Ascending aorta (tissue), 2 donors: Measurements from ENCODE around the gene UIMC1. TPM values are rescaled to one million over a fixed set of nuclear protein-coding genes. Genes with fewer than 3 reads are reported as not detected.

ENCODE experiments used
- DNase-seq, 2 donors: peaks; one replicate each; pipeline ENCODE4 v3.0.0-alpha.2; 2019; ENCODE audit warnings: low spot score in 2 of 2
- H3K27ac ChIP-seq, 2 donors: fragments of 200-600 bp; sonication (generic); one replicate each; pipeline ENCODE4 v1.5.1; 2016 to 2017; ENCODE audit warnings: mild to moderate bottlenecking in 1 of 2
- H3K27me3 ChIP-seq: fragments of 200-600 bp; sonication (generic); one replicate; pipeline ENCODE4 v1.5.1; 2017
- H3K36me3 ChIP-seq, 2 donors: fragments of 200-600 bp; sonication (generic); one replicate each; pipeline ENCODE4 v1.5.1; 2016
- H3K4me1 ChIP-seq, 2 donors: fragments of 200-600 bp; sonication (generic); one replicate each; pipeline ENCODE4 v1.5.1; 2016 to 2017; ENCODE audit warnings: mild to moderate bottlenecking in 1 of 2
- H3K4me3 ChIP-seq, 2 donors: fragments of 200-600 bp; sonication (generic); one replicate each; pipeline ENCODE4 v1.5.1; 2016 to 2017; ENCODE audit warnings: mild to moderate bottlenecking in 1 of 2
- H3K9me3 ChIP-seq, 2 donors: fragments of 200-600 bp; sonication (generic); one replicate each; pipeline ENCODE4 v1.5.1; 2016
- CTCF ChIP-seq, 3 experiments: fragments of 200-600 bp in 2 of 3; fragments of 450-650 bp in 1 of 3; sonication (generic) in 2 of 3; IDR thresholded peaks; one replicate each; pipeline ENCODE4 v1.5.1; 2016 to 2019; ENCODE audit warnings: antibody characterized with exemption in 3 of 3, mild to moderate bottlenecking in 1 of 3, moderate library complexity in 1 of 3
- intact Hi-C: fragments of 100-400 bp; cut with DNase I; formaldehyde crosslinking; loops from one replicate; pipeline ENCODE4 v1.15.1; 2023
- total RNA-seq: library from RNA; depleted of rRNA; stranded (reverse); fragments of >200 nt; gene quantifications from one replicate; pipeline ENCODE4 v1.1.0, GENCODE V29; 2016

UIMC1 gene
- total RNA-seq, 1 donor from 2014 or later: 32.5 TPM

GRCh38 chr5:176952531-176953193 lies 53.9 kb downstream of the UIMC1 start:
- DNase-seq: no peak
- intact Hi-C loops: no loop called here
- no peak for TF ChIP-seq CTCF (IDR thresholded peaks at IDR 0.05)
- no peak overlapping the region for H3K27ac ChIP-seq
- H3K4me1 ChIP-seq: no peaks in the 10 kb centered on the region
- H3K9me3 ChIP-seq: no peaks in the 10 kb centered on the region
- no peak overlapping the region for H3K4me3 ChIP-seq
- peaks cover 47 to 67% of the 10 kb centered on the region in 2 donors for H3K36me3 ChIP-seq
- no peaks in the 10 kb centered on the region for H3K27me3 ChIP-seq

GRCh38 chr5:176948458-176948857 lies 58.1 kb downstream of the UIMC1 start:
- intact Hi-C loops: no loop called here

GRCh38 chr5:176947847-176948246 lies 58.7 kb downstream of the UIMC1 start:
- intact Hi-C loops: no loop called here

More at GRCh38 chr5:176948458-176948857, 58.1 kb downstream of the UIMC1 start:
- no peak for DNase-seq
- no peaks in the 10 kb centered on the region for H3K4me1 ChIP-seq
- no peak for TF ChIP-seq CTCF (IDR thresholded peaks at IDR 0.05)
- H3K27ac ChIP-seq: no peak overlapping the region
- H3K27me3 ChIP-seq: no peaks in the 10 kb centered on the region
- no peaks in the 10 kb centered on the region for H3K9me3 ChIP-seq
- peaks cover 44 to 71% of the 10 kb centered on the region in 2 donors for H3K36me3 ChIP-seq
- H3K4me3 ChIP-seq: no peak overlapping the region

GRCh38 chr5:176944268-176944667 lies 62.3 kb downstream of the UIMC1 start:
- no peak for DNase-seq
- peaks cover 29 to 86% of the 10 kb centered on the region in 2 donors for H3K36me3 ChIP-seq
- intact Hi-C loops: no loop called here

More at GRCh38 chr5:176947847-176948246, 58.7 kb downstream of the UIMC1 start:
- Histone ChIP-seq H3K4me1 (no peaks in the 10 kb centered on the region), H3K27ac (no peak overlapping the region), H3K27me3 (no peaks in the 10 kb centered on the region), H3K9me3 (no peaks in the 10 kb centered on the region), H3K4me3 (no peak overlapping the region), H3K36me3 (peaks cover 43 to 77% of the 10 kb centered on the region in 2 donors)
- no peak for TF ChIP-seq CTCF (IDR thresholded peaks at IDR 0.05)
- no peak for DNase-seq

GRCh38 chr5:176943816-176944215 lies 62.8 kb downstream of the UIMC1 start:
- no peak overlapping the region for H3K27ac ChIP-seq
- no peak overlapping the region for H3K4me3 ChIP-seq

More at GRCh38 chr5:176944268-176944667, 62.3 kb downstream of the UIMC1 start:
- no peaks in the 10 kb centered on the region for H3K4me1 ChIP-seq
- no peaks in the 10 kb centered on the region for H3K27me3 ChIP-seq
- H3K9me3 ChIP-seq: no peaks in the 10 kb centered on the region
- H3K27ac ChIP-seq: no peak overlapping the region
- TF ChIP-seq CTCF (IDR thresholded peaks at IDR 0.05): no peak
- H3K4me3 ChIP-seq: no peak overlapping the region

More at GRCh38 chr5:176943816-176944215, 62.8 kb downstream of the UIMC1 start:
- peaks cover 29 to 86% of the 10 kb centered on the region in 2 donors for H3K36me3 ChIP-seq
- intact Hi-C loops: no loop called here
- DNase-seq: no peak
- H3K4me1 ChIP-seq: no peaks in the 10 kb centered on the region
- no peak for TF ChIP-seq CTCF (IDR thresholded peaks at IDR 0.05)
- no peaks in the 10 kb centered on the region for H3K9me3 ChIP-seq
- H3K27me3 ChIP-seq: no peaks in the 10 kb centered on the region
